GM10248 (cell line): ENCODE results near the gene CLEC20A.
A peak's percentile ranks its signal among the peaks of the same experiment; 100 is the strongest.

Source experiments
- CTCF ChIA-PET: fragments of 300-600 bp; sonication (Branson Sonifier 250); formaldehyde crosslinking; extraction: SDS; loops from one replicate; lab custom pipeline; 2021; ENCODE audit warnings: antibody characterized with exemption; lab: Yijun Ruan, JAX
- POLR2A ChIA-PET: fragments of 350-650 bp; sonication (Branson Sonifier 250); formaldehyde crosslinking; extraction: SDS; loops from one replicate; lab custom pipeline; 2020; ENCODE audit warnings: antibody characterized with exemption; lab: Yijun Ruan, JAX
- DNase-seq: peaks from one replicate; pipeline ENCODE4 v3.0.0; 2012; ENCODE audit errors: extremely low spot score
- CTCF ChIP-seq: IDR thresholded peaks from 2 replicates; pipeline ENCODE4 v1.5.1; 2012; ENCODE audit warnings: mild to moderate bottlenecking, low read depth; ENCODE audit errors: extremely low read depth, missing control alignments, control extremely low read depth

CLEC20A gene

GRCh38 chr1:178496410-178497135 lies at the start of gene CLEC20A:
Gene CLEC20A (minus strand): TSS chr1:178496964. CDS start chr1:178496939, 25 bp downstream.
- ChIA-PET CTCF (interaction anchor here (1.5 to 1.7 kb wide), 2 partner anchors 7 to 9 kb away, joined by 4 read pairs; no protein-coding TSS in a partner anchor), POLR2A (no interaction called here)
- TF ChIP-seq CTCF: no peak
- DNase-seq: no peak

- CTCF ChIA-PET: interaction anchor here (1.9 to 9.2 kb wide), 5 partner anchors 12 to 483 kb away, joined by 5 to 118 read pairs (median 46); no protein-coding TSS in a partner anchor
- TF ChIP-seq CTCF: no peak
- POLR2A ChIA-PET: no interaction called here
- DNase-seq: no peak
Observed at GRCh38 chr1:178544531-178544930, 47.8 kb upstream of the CLEC20A start.

GRCh38 chr1:178543290-178543607 lies 46.5 kb upstream of the CLEC20A start:
- DNase-seq: no peak
- ChIA-PET CTCF (interaction anchor here (0.6 to 9.2 kb wide), 34 partner anchors 8 to 1267 kb away, joined by 3 to 118 read pairs (median 4); no protein-coding TSS in a partner anchor), POLR2A (no interaction called here)
- no peak for TF ChIP-seq CTCF

GRCh38 chr1:178542554-178543289 lies 46.0 kb upstream of the CLEC20A start:
- peak; percentile 89 for DNase-seq
- TF ChIP-seq CTCF: peak; percentile 99
- ChIA-PET CTCF (interaction anchor here (0.6 to 9.2 kb wide), 43 partner anchors 9 to 1267 kb away, joined by 3 to 118 read pairs (median 4); no protein-coding TSS in a partner anchor), POLR2A (no interaction called here)

- POLR2A ChIA-PET: no interaction called here
- CTCF ChIA-PET: interaction anchor here (0.6 to 9.2 kb wide), 23 partner anchors 9 to 537 kb away, joined by 3 to 118 read pairs (median 4); no protein-coding TSS in a partner anchor
- peak; percentile 72 for DNase-seq
- TF ChIP-seq CTCF: no peak
Observed at GRCh38 chr1:178541829-178542553, 45.2 kb upstream of the CLEC20A start.

- no peak for DNase-seq
- CTCF ChIA-PET: interaction anchor here (0.8 to 9.2 kb wide), 12 partner anchors 9 to 465 kb away, joined by 3 to 118 read pairs (median 5); no protein-coding TSS in a partner anchor
- POLR2A ChIA-PET: no interaction called here
- no peak for TF ChIP-seq CTCF
Observed at GRCh38 chr1:178541379-178541778, 44.6 kb upstream of the CLEC20A start.
